AG09309 (cell line): ENCODE results near the gene FYB1.

ENCODE experiments used
- DNase-seq: peaks from one replicate; pipeline ENCODE4 v3.0.0-alpha.2; 2010; ENCODE audit warnings: low read depth
- H3K4me3 ChIP-seq: 2 replicates; pipeline ENCODE4 v1.5.1; 2011; ENCODE audit warnings: mild to moderate bottlenecking, low read depth, low read length, moderate library complexity; ENCODE audit not compliant: control insufficient read depth
- TF ChIP-seq, protein P1 (sequence below): IDR thresholded peaks from 2 replicates; pipeline ENCODE4 v1.5.1; 2011; ENCODE audit warnings: mild to moderate bottlenecking, low read depth, low read length, inconsistent platforms; ENCODE audit not compliant: insufficient read depth, control insufficient read depth; ENCODE audit errors: missing control alignments

FYB1 gene

DNA sequence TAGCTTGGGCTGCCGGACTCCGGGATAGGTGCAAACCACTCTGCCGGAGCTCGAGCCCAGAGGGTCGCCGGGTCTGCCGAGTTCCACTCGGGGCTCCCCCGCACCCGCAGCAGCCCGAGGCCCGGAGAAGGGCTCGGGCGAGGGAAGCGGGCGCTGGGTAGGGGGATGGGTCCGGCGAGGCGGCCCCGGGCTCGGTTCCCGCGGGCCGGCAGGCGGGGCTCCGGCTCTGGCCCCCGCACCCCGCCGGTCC, 145.7 kb downstream of the FYB1 start:
- TF ChIP-seq, protein P1, sequence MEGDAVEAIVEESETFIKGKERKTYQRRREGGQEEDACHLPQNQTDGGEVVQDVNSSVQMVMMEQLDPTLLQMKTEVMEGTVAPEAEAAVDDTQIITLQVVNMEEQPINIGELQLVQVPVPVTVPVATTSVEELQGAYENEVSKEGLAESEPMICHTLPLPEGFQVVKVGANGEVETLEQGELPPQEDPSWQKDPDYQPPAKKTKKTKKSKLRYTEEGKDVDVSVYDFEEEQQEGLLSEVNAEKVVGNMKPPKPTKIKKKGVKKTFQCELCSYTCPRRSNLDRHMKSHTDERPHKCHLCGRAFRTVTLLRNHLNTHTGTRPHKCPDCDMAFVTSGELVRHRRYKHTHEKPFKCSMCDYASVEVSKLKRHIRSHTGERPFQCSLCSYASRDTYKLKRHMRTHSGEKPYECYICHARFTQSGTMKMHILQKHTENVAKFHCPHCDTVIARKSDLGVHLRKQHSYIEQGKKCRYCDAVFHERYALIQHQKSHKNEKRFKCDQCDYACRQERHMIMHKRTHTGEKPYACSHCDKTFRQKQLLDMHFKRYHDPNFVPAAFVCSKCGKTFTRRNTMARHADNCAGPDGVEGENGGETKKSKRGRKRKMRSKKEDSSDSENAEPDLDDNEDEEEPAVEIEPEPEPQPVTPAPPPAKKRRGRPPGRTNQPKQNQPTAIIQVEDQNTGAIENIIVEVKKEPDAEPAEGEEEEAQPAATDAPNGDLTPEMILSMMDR: no peak
- DNase-seq: no peak
- peak overlapping the region; percentile 83 for H3K4me3 ChIP-seq

DNA sequence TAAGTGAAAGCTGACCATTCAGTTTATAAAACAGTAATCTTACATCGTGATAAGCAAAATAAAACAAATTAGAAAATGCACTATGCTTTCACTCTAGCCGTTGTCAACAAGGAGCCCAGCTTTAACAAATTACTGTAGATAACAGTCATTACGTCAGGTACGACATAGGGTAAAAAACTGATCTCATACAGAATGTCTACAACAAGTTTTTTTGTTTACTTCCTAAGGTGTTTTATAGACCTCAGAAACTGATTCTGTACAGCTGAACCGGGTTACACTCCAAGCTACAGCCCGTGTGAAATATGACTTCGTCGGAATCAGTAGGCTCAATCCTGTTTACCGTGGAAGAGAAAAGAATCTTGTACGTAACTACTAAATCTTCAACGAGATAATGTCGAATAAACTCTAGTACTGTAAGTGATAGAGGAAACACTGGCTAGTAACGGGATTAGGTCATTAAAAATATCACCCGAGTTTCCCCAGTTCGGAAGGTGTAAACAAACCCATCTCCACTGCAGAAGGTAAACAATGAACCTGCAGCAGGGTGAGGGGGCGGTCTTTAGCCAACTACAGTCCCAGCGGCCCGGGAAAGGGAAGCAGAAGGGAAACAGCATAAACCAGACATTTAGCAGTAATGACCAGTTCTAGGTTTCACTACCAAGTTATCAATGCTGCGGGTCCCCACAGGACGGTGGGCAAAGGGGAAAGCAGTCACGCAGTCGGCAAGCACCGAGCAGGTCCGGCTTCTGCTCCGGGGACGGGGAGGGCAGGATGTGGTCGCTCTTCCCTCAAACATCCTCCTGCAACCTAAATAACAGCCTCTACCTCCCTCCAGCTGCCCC, 146.2 kb downstream of the FYB1 start:
- no peak for DNase-seq
- peak overlapping the region; percentile 83 for H3K4me3 ChIP-seq
- TF ChIP-seq, protein P1: no peak

DNA sequence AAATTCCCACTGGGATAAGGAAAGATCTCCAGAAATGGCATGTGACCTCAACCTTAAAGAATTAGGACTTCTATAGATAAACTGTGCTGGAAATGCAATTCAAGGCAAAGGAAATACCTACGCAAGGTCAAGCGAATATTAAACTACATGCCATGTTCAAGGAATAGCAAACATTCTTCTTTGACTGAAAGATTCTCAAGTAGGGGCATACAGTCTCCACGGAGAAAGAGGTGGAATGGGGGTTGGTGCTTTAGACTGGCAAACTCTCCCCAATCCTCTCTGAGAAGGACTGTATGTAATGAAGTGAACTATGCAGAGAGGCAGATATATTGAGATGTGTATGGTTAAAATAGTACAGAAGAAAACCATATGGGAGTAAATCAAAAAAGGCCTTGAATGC, 151.3 kb downstream of the FYB1 start:
- TF ChIP-seq, protein P1: no peak
- H3K4me3 ChIP-seq: no peak overlapping the region
- DNase-seq: no peak

DNA sequence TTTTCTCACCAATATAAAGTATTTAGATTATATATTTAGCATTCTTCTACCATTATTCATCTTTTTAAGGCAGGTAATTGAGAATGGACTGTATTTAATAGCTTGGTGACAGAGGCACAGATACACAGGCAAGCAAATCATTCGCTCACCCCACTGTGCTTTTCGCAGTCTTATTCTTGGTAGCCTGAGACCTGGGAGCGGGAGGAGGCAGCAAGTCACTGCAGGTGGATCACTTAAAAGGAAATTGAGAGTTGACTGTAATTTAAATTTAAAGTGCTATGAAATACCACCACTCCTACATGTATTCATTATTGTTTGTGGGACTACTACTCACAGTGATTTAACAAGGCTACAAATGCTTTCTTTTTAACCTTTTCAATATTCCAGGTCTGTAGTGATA, 154.9 kb downstream of the FYB1 start:
- TF ChIP-seq, protein P1: no peak
- DNase-seq: no peak
- no peak overlapping the region for H3K4me3 ChIP-seq

DNA sequence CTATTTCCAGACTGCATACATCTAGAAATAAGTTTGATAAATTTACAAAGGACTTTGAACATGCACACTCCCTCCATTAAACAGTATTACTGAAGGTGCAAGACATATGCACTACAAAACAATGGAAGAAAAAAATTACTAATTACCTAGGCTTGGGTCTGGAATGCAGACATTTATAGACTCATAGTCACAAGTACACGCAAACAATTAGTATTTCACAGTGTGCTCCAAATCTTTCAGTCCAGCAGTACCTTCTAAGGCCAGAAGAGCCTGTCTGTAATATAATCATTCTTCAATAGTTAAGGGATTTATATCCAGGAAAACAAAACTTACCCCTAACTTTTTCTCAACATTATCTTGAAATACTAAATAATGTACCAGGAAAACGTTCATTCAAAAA, 156.3 kb downstream of the FYB1 start:
- H3K4me3 ChIP-seq: no peak overlapping the region
- TF ChIP-seq, protein P1: no peak
- DNase-seq: no peak

DNA sequence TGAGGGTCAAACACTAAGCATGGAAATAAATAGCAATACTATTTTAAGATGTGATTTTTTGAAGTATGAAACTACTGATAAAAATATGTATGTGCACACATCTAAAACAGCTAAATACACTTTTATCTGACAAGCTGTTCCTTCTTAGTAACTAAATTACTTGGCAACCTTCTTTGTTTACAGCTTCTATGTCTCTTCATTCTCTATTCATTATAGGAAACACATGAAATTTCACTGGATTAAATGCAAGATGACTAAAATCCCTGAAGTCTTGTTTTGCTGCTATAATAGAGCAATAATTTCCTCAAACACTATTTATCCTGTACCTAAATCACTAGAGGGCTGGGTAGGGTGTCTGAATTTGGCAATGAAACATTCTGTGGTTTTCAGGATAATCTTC, 156.8 kb downstream of the FYB1 start:
- DNase-seq: no peak
- H3K4me3 ChIP-seq: no peak overlapping the region
- TF ChIP-seq, protein P1: no peak

DNA sequence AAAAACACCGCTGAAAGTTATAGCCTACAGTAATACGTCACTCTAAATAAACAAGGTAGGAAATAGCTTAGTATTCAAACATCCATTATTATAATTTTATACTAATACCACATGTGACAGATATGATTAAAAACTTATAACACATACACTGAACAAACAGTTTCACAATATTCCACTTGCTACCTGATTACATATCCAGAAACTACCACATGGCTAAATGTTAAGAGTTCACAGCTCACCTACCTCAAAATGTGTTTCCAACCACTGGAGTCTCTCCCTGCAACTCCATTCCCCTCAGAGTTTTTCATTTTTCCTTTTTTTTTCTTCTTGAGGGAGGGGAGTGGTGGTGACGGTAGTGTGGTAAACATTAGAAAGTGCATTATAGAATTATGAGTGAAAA, 157.3 kb downstream of the FYB1 start:
- DNase-seq: no peak
- no peak overlapping the region for H3K4me3 ChIP-seq
- TF ChIP-seq, protein P1: no peak
